C4-2B (cell line): Measurements from ENCODE around the gene CORO2B.

Experiments
- CTCF ChIP-seq: fragments of 450-650 bp; conservative IDR thresholded peaks from 2 replicates; pipeline ENCODE4 v1.5.1; 2017; ENCODE audit warnings: mild to moderate bottlenecking
- ZFX ChIP-seq: fragments of 450-650 bp; IDR thresholded peaks from 2 replicates; pipeline ENCODE4 v1.6.1; 2017

DNA sequence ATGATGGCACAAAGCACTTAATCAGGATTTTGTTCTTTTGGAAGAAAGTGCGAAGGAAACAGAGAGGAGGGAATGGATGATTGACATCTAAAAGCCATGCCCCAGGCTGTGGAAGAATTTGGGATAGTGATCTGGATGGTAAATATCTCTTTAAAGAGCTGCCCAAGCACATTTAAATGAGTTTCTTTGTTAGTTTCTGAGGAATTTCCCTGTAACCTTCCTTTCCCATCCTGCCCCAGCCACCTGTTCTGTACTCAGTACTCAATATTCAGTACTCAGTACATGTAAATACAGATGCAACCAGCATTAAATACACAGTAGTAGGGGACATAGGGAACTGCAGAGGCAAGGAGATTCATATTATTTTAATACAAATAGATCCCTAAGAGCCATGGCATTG lies 7.8 kb upstream of the CORO2B start:
- no peak for TF ChIP-seq CTCF
- no peak for TF ChIP-seq ZFX
